OCI-LY1 (cell line): ENCODE data around the gene FYN.

Source experiments
- H2AFZ ChIP-seq: fragments of 200-600 bp; sonication (generic), shearing (Covaris generic); 2 replicates; pipeline ENCODE4 v1.6.0; 2014; ENCODE audit warnings: antibody characterized with exemption, mild to moderate bottlenecking, low read length
- H3F3A ChIP-seq: fragments of 200-600 bp; sonication (generic), shearing (Covaris generic); 2 replicates; pipeline ENCODE4 v1.6.0; 2014; ENCODE audit warnings: mild to moderate bottlenecking, antibody characterized with exemption, low read length, moderate library complexity; ENCODE audit not compliant: insufficient read depth
- H3K27ac ChIP-seq: fragments of 200-600 bp; sonication (generic); 2 replicates; pipeline ENCODE4 v1.5.1; 2014; ENCODE audit warnings: low read length, mixed run types, mild to moderate bottlenecking, low read depth; ENCODE audit not compliant: poor library complexity, severe bottlenecking
- H3K27me3 ChIP-seq: fragments of 200-600 bp; sonication (generic); 2 replicates; pipeline ENCODE4 v1.6.0; 2014; ENCODE audit warnings: antibody characterized with exemption, mild to moderate bottlenecking, low read length, moderate library complexity; ENCODE audit not compliant: insufficient read depth
- H3K36me3 ChIP-seq: fragments of 200-600 bp; sonication (generic); 2 replicates; pipeline ENCODE4 v1.6.1; 2014; ENCODE audit warnings: mild to moderate bottlenecking, antibody characterized with exemption, low read length, moderate library complexity, mixed read lengths; ENCODE audit not compliant: insufficient read depth
- H3K4me1 ChIP-seq: fragments of 200-600 bp; sonication (generic); 2 replicates; pipeline ENCODE4 v1.5.1; 2014; ENCODE audit warnings: mild to moderate bottlenecking, low read length, moderate library complexity; ENCODE audit not compliant: insufficient read depth, severe bottlenecking
- H3K4me2 ChIP-seq: fragments of 200-600 bp; sonication (generic), shearing (Covaris generic); 2 replicates; pipeline ENCODE4 v1.6.1; 2014; ENCODE audit warnings: low read length
- H3K4me3 ChIP-seq: fragments of 200-600 bp; sonication (generic); 2 replicates; pipeline ENCODE4 v1.5.1; 2014; ENCODE audit warnings: low read length, low read depth, mild to moderate bottlenecking, mixed read lengths; ENCODE audit not compliant: poor library complexity, severe bottlenecking
- H3K79me2 ChIP-seq: fragments of 200-600 bp; shearing (Covaris generic); 2 replicates; pipeline ENCODE4 v1.6.1; 2016; ENCODE audit warnings: mixed run types, low read length, mixed read lengths; ENCODE audit not compliant: insufficient read depth
- H3K9ac ChIP-seq: fragments of 200-600 bp; sonication (generic), shearing (Covaris generic); 2 replicates; pipeline ENCODE4 v1.6.1; 2014; ENCODE audit warnings: mild to moderate bottlenecking, low read length, mixed read lengths
- H3K9me2 ChIP-seq: fragments of 200-600 bp; sonication (generic), shearing (Covaris generic); 2 replicates; pipeline ENCODE4 v1.6.1; 2014; ENCODE audit warnings: low read depth, mild to moderate bottlenecking, low read length, mixed read lengths
- H3K9me3 ChIP-seq: fragments of 200-600 bp; shearing (Covaris generic); 2 replicates; pipeline ENCODE4 v1.6.1; 2014; ENCODE audit warnings: low read length, mixed read lengths
- H4K20me1 ChIP-seq: fragments of 200-600 bp; sonication (generic), shearing (Covaris generic); 2 replicates; pipeline ENCODE4 v1.6.0; 2016; ENCODE audit warnings: mild to moderate bottlenecking, low read length; ENCODE audit not compliant: insufficient read depth
- CTCF ChIP-seq: fragments of 200-600 bp; sonication (generic), shearing (Covaris generic); IDR thresholded peaks from 2 replicates; pipeline ENCODE4 v1.5.1; 2017; ENCODE audit warnings: mild to moderate bottlenecking, antibody characterized with exemption, low read length, moderate library complexity, mixed read lengths
- EZH2 ChIP-seq: fragments of 200-600 bp; sonication (generic), shearing (Covaris generic); IDR thresholded peaks from 2 replicates; pipeline ENCODE4 v1.8.0; 2017; ENCODE audit warnings: borderline replicate concordance, mixed run types, mild to moderate bottlenecking, antibody characterized with exemption, low read length, moderate library complexity, mixed read lengths

Gene FYN

GRCh38 chr6:111800821-111801220 is 72.4 kb downstream of the FYN start:
- H3K4me1 ChIP-seq = no peaks in the 10 kb centered on the region
- H3F3A ChIP-seq = no peaks in the 10 kb centered on the region
- H4K20me1 ChIP-seq = no peaks in the 10 kb centered on the region
- H3K9ac ChIP-seq = no peak overlapping the region
- H2AFZ ChIP-seq = no peak overlapping the region
- H3K27ac ChIP-seq = no peak overlapping the region
- no peaks in the 10 kb centered on the region for H3K79me2 ChIP-seq
- no peaks in the 10 kb centered on the region for H3K36me3 ChIP-seq
- no peak overlapping the region for H3K4me3 ChIP-seq
- H3K9me2 ChIP-seq = no peaks in the 10 kb centered on the region
- no peaks in the 10 kb centered on the region for H3K9me3 ChIP-seq
- no peaks in the 10 kb centered on the region for H3K27me3 ChIP-seq
- no peak overlapping the region for H3K4me2 ChIP-seq
- no peak for TF ChIP-seq CTCF
- TF ChIP-seq EZH2 = no peak

- Histone ChIP-seq H4K20me1 (no peaks in the 10 kb centered on the region), H3K27ac (no peak overlapping the region)
Measured at GRCh38 chr6:111800259-111800765, 72.9 kb downstream of the FYN start.

GRCh38 chr6:111799576-111800258 is 73.5 kb downstream of the FYN start:
- H3K4me3 ChIP-seq = no peak overlapping the region
- TF ChIP-seq CTCF (no peak), EZH2 (no peak)
- H3K9me3 ChIP-seq = no peaks in the 10 kb centered on the region
- no peaks in the 10 kb centered on the region for H3K27me3 ChIP-seq
- H3K9ac ChIP-seq = no peak overlapping the region
- H3K27ac ChIP-seq = no peak overlapping the region
- H4K20me1 ChIP-seq = no peaks in the 10 kb centered on the region
- no peaks in the 10 kb centered on the region for H3K36me3 ChIP-seq
- no peaks in the 10 kb centered on the region for H3K9me2 ChIP-seq
- no peaks in the 10 kb centered on the region for H3K4me1 ChIP-seq
- no peaks in the 10 kb centered on the region for H3F3A ChIP-seq
- H3K4me2 ChIP-seq = no peak overlapping the region
- no peak overlapping the region for H2AFZ ChIP-seq
- no peaks in the 10 kb centered on the region for H3K79me2 ChIP-seq

More at GRCh38 chr6:111800259-111800765, 72.9 kb downstream of the FYN start:
- H3K9me2 ChIP-seq = no peaks in the 10 kb centered on the region
- H3K27me3 ChIP-seq = no peaks in the 10 kb centered on the region
- H3K9me3 ChIP-seq = no peaks in the 10 kb centered on the region
- no peak overlapping the region for H2AFZ ChIP-seq
- H3K4me3 ChIP-seq = no peak overlapping the region
- no peaks in the 10 kb centered on the region for H3K79me2 ChIP-seq
- H3K36me3 ChIP-seq = no peaks in the 10 kb centered on the region
- TF ChIP-seq EZH2 = no peak
- no peak for TF ChIP-seq CTCF
- no peaks in the 10 kb centered on the region for H3K4me1 ChIP-seq
- H3K9ac ChIP-seq = no peak overlapping the region
- no peak overlapping the region for H3K4me2 ChIP-seq
- H3F3A ChIP-seq = no peaks in the 10 kb centered on the region
